OCI-LY7 (cell line): ENCODE measurements around the gene ZSCAN25. TPM values are rescaled to one million over a fixed set of nuclear protein-coding genes. Genes with fewer than 3 reads are reported as not detected.

Source experiments
- BruUV-seq: library from RNA; stranded (reverse); fragments of 400-500 nt; replicated peaks from 2 replicates; lab custom pipeline; 2021; lab: Mats Ljungman, UMichigan
- CTCF ChIA-PET: fragments of 300-600 bp; sonication (Branson Sonifier 250); formaldehyde crosslinking; loops from one replicate; lab custom pipeline; 2022; ENCODE audit warnings: antibody characterized with exemption; ENCODE audit not compliant: unreplicated experiment; lab: Charles Lee
- POLR2A ChIA-PET: fragments of 300-600 bp; sonication (Branson Sonifier 250); formaldehyde crosslinking; loops from one replicate; lab custom pipeline; 2022; ENCODE audit warnings: antibody characterized with exemption; lab: Charles Lee
- DNase-seq: peaks from one replicate; pipeline ENCODE4 v3.0.0-alpha.2; 2015; ENCODE audit warnings: low spot score
- H2AFZ ChIP-seq: fragments of 200-600 bp; sonication (generic), shearing (Covaris generic); 2 replicates; pipeline ENCODE4 v1.6.1; 2014; ENCODE audit warnings: mild to moderate bottlenecking, antibody characterized with exemption, low read length, moderate library complexity
- H3K27ac ChIP-seq: fragments of 200-600 bp; sonication (generic); 2 replicates; pipeline ENCODE4 v1.5.1; 2014; ENCODE audit warnings: mixed run types, low read depth, mild to moderate bottlenecking, moderate library complexity, low read length, inconsistent platforms; ENCODE audit not compliant: poor library complexity, severe bottlenecking
- H3K36me3 ChIP-seq: fragments of 200-600 bp; sonication (generic); 2 replicates; pipeline ENCODE4 v1.6.1; 2014; ENCODE audit warnings: mild to moderate bottlenecking, antibody characterized with exemption, low read length, moderate library complexity, mixed read lengths; ENCODE audit not compliant: insufficient read depth
- H3K4me1 ChIP-seq: fragments of 200-600 bp; sonication (generic); 2 replicates; pipeline ENCODE4 v1.5.1; 2014; ENCODE audit warnings: mild to moderate bottlenecking, low read length; ENCODE audit not compliant: insufficient read depth, poor library complexity, severe bottlenecking
- H3K4me2 ChIP-seq: fragments of 200-600 bp; sonication (generic); 2 replicates; pipeline ENCODE4 v1.6.1; 2014; ENCODE audit warnings: mild to moderate bottlenecking, low read length
- H3K4me3 ChIP-seq: fragments of 200-600 bp; sonication (generic); 2 replicates; pipeline ENCODE4 v1.5.1; 2014; ENCODE audit warnings: mild to moderate bottlenecking, low read depth, low read length; ENCODE audit not compliant: poor library complexity, severe bottlenecking
- H3K79me2 ChIP-seq: fragments of 200-600 bp; sonication (generic); 2 replicates; pipeline ENCODE4 v1.6.1; 2016; ENCODE audit warnings: low read depth, mild to moderate bottlenecking, low read length, moderate library complexity, mixed read lengths; ENCODE audit not compliant: insufficient read depth
- H3K9me2 ChIP-seq: fragments of 200-600 bp; sonication (generic); 2 replicates; pipeline ENCODE4 v1.6.1; 2016; ENCODE audit warnings: mild to moderate bottlenecking, low read length, mixed read lengths; ENCODE audit not compliant: insufficient read depth
- H3K9me3 ChIP-seq: fragments of 200-600 bp; sonication (generic); 2 replicates; pipeline ENCODE4 v1.6.1; 2014; ENCODE audit warnings: mild to moderate bottlenecking, mixed run types, low read length, mixed read lengths
- H4K20me1 ChIP-seq: fragments of 200-600 bp; sonication (generic); 2 replicates; pipeline ENCODE4 v1.6.1; 2014; ENCODE audit warnings: mild to moderate bottlenecking, antibody characterized with exemption, low read length, moderate library complexity, mixed read lengths; ENCODE audit not compliant: insufficient read depth
- CTCF ChIP-seq: fragments of 200-600 bp; sonication (generic); conservative IDR thresholded peaks from 2 replicates; pipeline ENCODE4 v1.5.1; 2014; ENCODE audit warnings: mild to moderate bottlenecking, antibody characterized with exemption, low read length, moderate library complexity, mixed read lengths
- EZH2phosphoT487 ChIP-seq: fragments of 200-600 bp; sonication (generic); IDR thresholded peaks from 2 replicates; pipeline ENCODE4 v1.6.1; 2018; ENCODE audit warnings: low read depth, borderline replicate concordance, mild to moderate bottlenecking, mixed run types, antibody characterized with exemption, low read length, moderate library complexity, mixed read lengths
- intact Hi-C: fragments of 100-400 bp; cut with micrococcal nuclease; formaldehyde crosslinking; loops from one replicate; pipeline ENCODE4 v1.10.0; 2022; ENCODE audit not compliant: unreplicated experiment
- total RNA-seq, 2 experiments: library from RNA; depleted of rRNA in 1 of 2; stranded (reverse); fragments of >200 nt in 1 of 2; shearing (Covaris generic) in 1 of 2; gene quantifications; 2 replicates each; pipeline ENCODE4 v1.2.3, GENCODE V29; 2014 to 2022

The ZSCAN25 gene
- total RNA-seq, 2 experiments from 2014 or later = 12.0 to 14.3 TPM

- Histone ChIP-seq H4K20me1 (no peaks in the 10 kb centered on the region), H3K4me1 (peaks cover 11% of the 10 kb centered on the region), H3K36me3 (peaks cover 52% of the 10 kb centered on the region), H3K9me3 (no peaks in the 10 kb centered on the region), H2AFZ (no peak overlapping the region), H3K79me2 (peaks cover 10% of the 10 kb centered on the region; the same call in 1 of the 2 replicates), H3K9me2 (no peaks in the 10 kb centered on the region), H3K4me3 (no peak overlapping the region), H3K27ac (no peak overlapping the region), H3K4me2 (no peak overlapping the region)
- DNase-seq = no peak
- intact Hi-C loops = no loop called here
- no peak for TF ChIP-seq CTCF
- no peak for TF ChIP-seq EZH2phosphoT487
- ChIA-PET CTCF (no interaction called here), POLR2A (no interaction called here)
- BruUV-seq = no TSS peak
Observed at GRCh38 chr7:99618726-99619125, 2.0 kb downstream of the ZSCAN25 start.

- H3K9me3 ChIP-seq = no peaks in the 10 kb centered on the region
- TF ChIP-seq CTCF (no peak), EZH2phosphoT487 (no peak)
- no peak for DNase-seq
- no peak overlapping the region for H3K27ac ChIP-seq
- BruUV-seq = no TSS peak
- intact Hi-C loops = no loop called here
- H2AFZ ChIP-seq = no peak overlapping the region
- CTCF ChIA-PET = no interaction called here
- peaks cover 10% of the 10 kb centered on the region; the same call in 1 of the 2 replicates for H3K79me2 ChIP-seq
- POLR2A ChIA-PET = no interaction called here
- no peaks in the 10 kb centered on the region for H4K20me1 ChIP-seq
- H3K4me2 ChIP-seq = no peak overlapping the region
- H3K36me3 ChIP-seq = peaks cover 61% of the 10 kb centered on the region
- no peaks in the 10 kb centered on the region for H3K9me2 ChIP-seq
- H3K4me3 ChIP-seq = no peak overlapping the region
- peaks cover 11% of the 10 kb centered on the region for H3K4me1 ChIP-seq
Observed at GRCh38 chr7:99619571-99620130, 2.9 kb downstream of the ZSCAN25 start.

GRCh38 chr7:99621271-99621670 is 4.5 kb downstream of the ZSCAN25 start:
- Histone ChIP-seq H3K36me3 (peaks cover 77% of the 10 kb centered on the region), H3K9me3 (no peaks in the 10 kb centered on the region), H3K27ac (no peak overlapping the region), H3K9me2 (no peaks in the 10 kb centered on the region), H3K4me3 (no peak overlapping the region), H2AFZ (no peak overlapping the region), H3K4me2 (no peak overlapping the region), H4K20me1 (no peaks in the 10 kb centered on the region), H3K4me1 (peaks cover 11% of the 10 kb centered on the region), H3K79me2 (peaks cover 10% of the 10 kb centered on the region; the same call in 1 of the 2 replicates)
- ChIA-PET POLR2A (no interaction called here), CTCF (no interaction called here)
- TF ChIP-seq EZH2phosphoT487 (no peak), CTCF (no peak)
- DNase-seq = no peak
- intact Hi-C loops = no loop called here
- BruUV-seq = no TSS peak
